Liver (tissue), 3 donors: Measurements from ENCODE around the gene CLIP2.
A peak's percentile ranks its signal among the peaks of the same experiment; 100 is the strongest.

ENCODE experiments used
- ATF3 ChIP-seq: IDR thresholded peaks from 2 replicates; pipeline ENCODE4 v1.6.1; 2016; ENCODE audit warnings: antibody characterized with exemption
- CTCF ChIP-seq: fragments of 150-350 bp; IDR thresholded peaks from 2 replicates; pipeline ENCODE4 v1.5.1; 2017; ENCODE audit warnings: improper control_type of control experiment, low read depth, low read length; ENCODE audit not compliant: missing input control
- FOXA1 ChIP-seq: IDR thresholded peaks from 2 replicates; pipeline ENCODE4 v1.6.1; 2016; ENCODE audit warnings: antibody characterized with exemption
- JUND ChIP-seq, 2 donors: IDR thresholded peaks; 2 replicates each; pipeline ENCODE4 v1.6.1; 2016; ENCODE audit warnings: antibody characterized with exemption in 2 of 2
- MAX ChIP-seq: IDR thresholded peaks from 2 replicates; pipeline ENCODE4 v1.6.1; 2016; ENCODE audit warnings: antibody characterized with exemption
- REST ChIP-seq: IDR thresholded peaks from 2 replicates; pipeline ENCODE4 v1.6.1; 2016; ENCODE audit warnings: antibody characterized with exemption, mild to moderate bottlenecking
- YY1 ChIP-seq: IDR thresholded peaks from 2 replicates; pipeline ENCODE4 v1.6.1; 2016; ENCODE audit warnings: antibody characterized with exemption, mild to moderate bottlenecking
- ZBTB33 ChIP-seq: IDR thresholded peaks from 2 replicates; pipeline ENCODE4 v1.6.1; 2016; ENCODE audit warnings: antibody characterized with exemption
- donor health status: healthy.
- donor health status: healthy.

GRCh38 chr7:74240482-74240881, 48.7 kb upstream of the CLIP2 start:
- TF ChIP-seq CTCF (no peak), ATF3 (peak; percentile 92), JUND (IDR thresholded peaks at IDR 0.05) (peak; percentile 91 to 98), REST (peak; percentile 46), FOXA1 (peak; percentile 17), MAX (peak; percentile 98), YY1 (peak; percentile 41), ZBTB33 (no peak)
